SIG-M5 treated with dmso at 0.1 percent for 504 hours (cell line): Measurements from ENCODE around the gene SCUBE3.

Experiments used
- DNase-seq: peaks from one replicate; lab custom pipeline; 2025; ENCODE audit not compliant: unreplicated experiment; lab: John Stamatoyannopoulos, UW

Gene SCUBE3

GRCh38 chr6:35265523-35265922, 51.8 kb downstream of the SCUBE3 start:
- DNase-seq = no peak

GRCh38 chr6:35267446-35267845, 53.7 kb downstream of the SCUBE3 start:
- DNase-seq = no peak

- no peak for DNase-seq
Observed at GRCh38 chr6:35267897-35268296, 54.1 kb downstream of the SCUBE3 start.

- DNase-seq = no peak
Observed at GRCh38 chr6:35272005-35272404, 58.2 kb downstream of the SCUBE3 start.

GRCh38 chr6:35273822-35274559, 60.2 kb downstream of the SCUBE3 start:
- no peak for DNase-seq

GRCh38 chr6:35275744-35276260, 62.0 kb downstream of the SCUBE3 start:
- DNase-seq = no peak

GRCh38 chr6:35278708-35279107, 65.0 kb downstream of the SCUBE3 start:
- no peak for DNase-seq

- no peak for DNase-seq
Observed at GRCh38 chr6:35280903-35281302, 67.1 kb downstream of the SCUBE3 start.

- peak; percentile 24 for DNase-seq
Observed at GRCh38 chr6:35282472-35282871, 68.7 kb downstream of the SCUBE3 start.

GRCh38 chr6:35283361-35283760, 69.6 kb downstream of the SCUBE3 start:
- no peak for DNase-seq

- DNase-seq = no peak
Observed at GRCh38 chr6:35287671-35288396, 74.1 kb downstream of the SCUBE3 start.

- DNase-seq = no peak
Observed at GRCh38 chr6:35288834-35289233, 75.1 kb downstream of the SCUBE3 start.

- no peak for DNase-seq
Observed at GRCh38 chr6:35291491-35291890, 77.7 kb downstream of the SCUBE3 start.

- DNase-seq = no peak
Observed at GRCh38 chr6:35292494-35292893, 78.7 kb downstream of the SCUBE3 start.

GRCh38 chr6:35293681-35294080, 79.9 kb downstream of the SCUBE3 start:
- DNase-seq = no peak

- peak; percentile 15 for DNase-seq
Observed at GRCh38 chr6:35294308-35294945, 80.7 kb downstream of the SCUBE3 start.

GRCh38 chr6:35295036-35295435, 81.3 kb downstream of the SCUBE3 start:
- no peak for DNase-seq

- no peak for DNase-seq
Observed at GRCh38 chr6:35295521-35296315, 82.0 kb downstream of the SCUBE3 start.

GRCh38 chr6:35296931-35297600, 83.3 kb downstream of the SCUBE3 start:
- peak; percentile 67 for DNase-seq
